Measurements from ENCODE around the gene HSPA4L.

HSPA4L gene

DNA sequence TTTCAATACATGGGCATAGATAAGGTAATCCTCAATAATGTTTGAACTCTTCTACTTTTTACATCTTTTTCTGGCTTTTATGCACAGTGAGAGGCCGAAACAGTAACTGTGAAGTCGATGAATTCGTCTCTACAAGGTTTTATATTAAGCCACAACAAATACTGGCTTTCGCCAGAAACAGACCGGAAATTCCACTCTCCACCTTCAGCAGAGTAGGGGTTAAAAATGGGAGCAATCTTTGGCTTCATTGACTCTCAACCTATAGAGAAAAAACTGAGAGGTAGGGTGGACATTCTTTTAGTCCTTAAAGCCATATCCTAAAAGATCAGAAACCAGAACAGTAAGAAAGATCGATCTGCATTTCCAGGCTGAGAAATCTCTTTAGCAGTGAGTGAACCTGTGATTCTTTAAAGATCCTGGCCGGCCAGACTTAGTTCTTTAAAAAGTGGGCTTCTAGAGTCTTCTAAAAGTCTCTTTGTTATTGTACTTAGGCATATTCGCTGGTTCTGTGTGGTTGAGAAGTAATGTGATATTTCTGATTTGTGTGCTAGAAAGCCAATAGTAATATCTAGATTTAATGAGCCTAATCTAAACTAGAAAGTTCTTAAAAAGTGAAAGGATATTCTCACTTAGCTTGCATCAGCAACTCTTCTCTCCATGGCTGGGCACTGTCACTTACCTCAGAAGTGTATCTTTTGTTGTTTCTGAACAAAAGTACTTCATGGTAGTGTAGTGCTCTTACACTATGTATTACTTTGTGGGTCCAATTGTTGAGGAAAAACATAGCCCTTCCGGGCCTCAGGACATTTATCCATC, 2.0 kb downstream of the HSPA4L start:
- no peak for DNase-seq

DNA sequence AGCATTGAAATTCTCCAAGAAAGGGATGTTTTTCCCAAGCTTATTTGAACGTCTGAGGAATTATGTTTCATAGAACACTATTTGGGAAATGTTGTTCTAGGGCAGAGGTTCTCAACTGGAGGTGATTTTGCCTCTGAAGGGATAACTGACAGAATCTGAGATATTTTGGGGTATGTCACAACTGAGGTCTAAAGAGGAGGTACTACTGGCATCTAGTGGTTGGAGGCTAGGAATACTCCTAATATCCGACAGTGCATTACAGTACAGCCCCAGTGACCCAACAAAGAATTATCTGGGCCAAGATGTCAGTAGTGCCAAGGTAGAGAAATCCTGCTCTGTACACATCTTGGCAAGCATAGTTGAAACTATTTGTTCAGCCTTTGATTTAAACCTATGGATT, 6.4 kb downstream of the HSPA4L start:
- DNase-seq: no peak

- no peak for DNase-seq
These were observed 9.3 kb downstream of the HSPA4L start for GRCh38 chr4:127791391-127791790.

DNA sequence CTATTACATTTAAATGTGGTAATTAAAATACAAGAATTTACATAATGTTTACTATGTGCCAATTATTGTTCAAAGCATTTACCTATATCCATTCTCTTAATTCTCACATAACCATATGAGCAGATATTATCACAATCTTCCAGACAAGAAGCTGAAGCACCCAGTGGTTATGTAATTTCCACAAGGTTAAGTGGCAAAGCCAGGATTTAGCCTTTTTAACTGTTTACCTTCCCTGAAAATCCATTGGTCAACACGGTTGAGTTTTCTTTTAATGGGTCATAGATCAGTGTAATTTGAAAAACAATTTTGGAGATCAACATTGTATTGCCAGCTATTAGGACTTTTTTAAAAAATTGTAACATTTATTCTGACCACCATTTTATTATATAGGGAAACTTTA, 11.4 kb downstream of the HSPA4L start:
- DNase-seq: no peak

GRCh38 chr4:127799711-127800110, 17.6 kb downstream of the HSPA4L start:
- DNase-seq: no peak

DNA sequence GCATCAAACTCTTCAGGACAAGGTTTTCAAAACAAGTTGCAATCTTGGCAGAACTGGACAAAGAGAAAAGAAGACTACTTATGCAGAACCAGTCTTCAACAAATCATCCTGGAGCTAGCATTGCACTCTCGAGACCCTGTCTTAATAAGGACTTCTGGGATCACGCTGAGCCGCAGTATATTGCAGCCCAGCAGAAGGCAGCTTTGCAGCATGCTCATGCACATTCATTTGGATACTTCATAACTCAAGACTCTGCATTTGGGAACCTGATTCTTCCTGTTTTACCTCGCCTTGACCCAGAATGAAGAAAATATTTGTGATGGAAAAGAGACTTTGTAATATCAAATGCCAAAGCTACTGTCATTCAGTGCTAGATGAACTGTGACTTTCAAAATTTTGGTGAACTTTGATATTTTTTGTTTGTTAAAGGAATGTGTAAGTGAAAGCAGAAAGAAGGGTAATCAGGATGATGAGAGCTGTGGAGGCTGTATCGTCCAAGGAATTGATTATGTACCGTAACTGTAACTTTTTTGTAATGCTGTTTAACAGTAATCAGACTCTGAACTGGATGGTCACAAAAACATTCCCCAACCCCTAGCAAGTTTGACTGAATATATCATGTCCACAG, 27.2 kb downstream of the HSPA4L start:
- no peak for DNase-seq

GRCh38 chr4:127810551-127810950, 28.4 kb downstream of the HSPA4L start:
- no peak for DNase-seq

DNA sequence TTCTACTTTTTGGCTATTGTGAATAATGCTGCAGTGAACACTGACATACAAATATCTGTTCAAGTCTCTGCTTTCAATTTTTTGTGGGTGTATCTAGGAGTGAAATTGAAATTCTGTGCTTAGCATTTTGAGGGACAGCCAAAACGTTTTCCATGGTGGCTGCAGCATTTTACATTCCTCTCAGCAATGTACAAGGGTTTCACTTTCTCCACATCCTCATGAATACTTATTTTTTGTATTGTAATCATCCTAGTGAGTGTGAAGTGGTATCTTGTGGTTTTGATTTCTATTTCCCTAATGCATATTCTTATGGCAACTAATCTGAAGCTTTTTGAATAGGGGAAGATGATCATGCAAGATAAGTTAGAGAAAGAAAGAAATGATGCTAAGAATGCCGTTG, 40.3 kb downstream of the HSPA4L start:
- DNase-seq: no peak

DNA sequence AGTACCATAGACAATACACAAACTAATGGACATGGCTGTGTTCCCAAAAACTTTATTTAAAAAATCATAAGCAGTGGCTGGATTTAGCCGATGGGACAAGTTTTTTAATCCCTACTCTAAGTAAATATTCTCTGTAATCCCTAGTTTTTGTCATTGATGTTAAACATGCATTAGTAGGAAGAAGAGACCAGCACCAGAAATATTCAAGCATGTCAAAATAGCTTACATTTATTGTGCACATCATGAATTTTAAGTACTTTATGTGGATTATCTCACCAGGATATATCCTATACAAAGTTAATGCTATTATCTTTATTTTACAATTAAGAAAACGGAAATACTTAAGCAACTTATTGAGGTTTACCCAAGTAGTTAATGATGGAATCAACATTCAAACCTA, 46.0 kb downstream of the HSPA4L start:
- DNase-seq: no peak

DNA sequence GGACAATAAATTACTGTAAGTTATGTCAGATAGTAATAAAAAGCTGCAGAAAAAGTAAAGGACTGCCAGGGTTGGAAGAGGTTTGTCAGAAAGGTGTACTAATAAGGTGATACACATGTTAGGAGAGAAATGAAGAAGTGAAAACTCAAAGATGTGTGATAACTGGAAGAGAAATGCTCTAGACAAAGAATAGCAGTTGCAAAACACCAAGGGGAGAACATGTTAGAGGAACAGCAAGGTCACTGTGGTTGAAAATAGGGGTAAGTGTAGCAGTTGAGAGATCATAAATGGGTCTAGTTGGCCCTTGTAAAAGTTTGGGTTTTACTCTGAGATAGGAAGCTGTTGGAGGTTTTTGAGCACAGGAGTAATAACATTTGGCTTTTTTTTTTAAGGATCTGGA, 46.9 kb downstream of the HSPA4L start:
- DNase-seq: no peak

- no peak for DNase-seq
These were observed 50.5 kb downstream of the HSPA4L start for GRCh38 chr4:127832585-127832984.

DNA sequence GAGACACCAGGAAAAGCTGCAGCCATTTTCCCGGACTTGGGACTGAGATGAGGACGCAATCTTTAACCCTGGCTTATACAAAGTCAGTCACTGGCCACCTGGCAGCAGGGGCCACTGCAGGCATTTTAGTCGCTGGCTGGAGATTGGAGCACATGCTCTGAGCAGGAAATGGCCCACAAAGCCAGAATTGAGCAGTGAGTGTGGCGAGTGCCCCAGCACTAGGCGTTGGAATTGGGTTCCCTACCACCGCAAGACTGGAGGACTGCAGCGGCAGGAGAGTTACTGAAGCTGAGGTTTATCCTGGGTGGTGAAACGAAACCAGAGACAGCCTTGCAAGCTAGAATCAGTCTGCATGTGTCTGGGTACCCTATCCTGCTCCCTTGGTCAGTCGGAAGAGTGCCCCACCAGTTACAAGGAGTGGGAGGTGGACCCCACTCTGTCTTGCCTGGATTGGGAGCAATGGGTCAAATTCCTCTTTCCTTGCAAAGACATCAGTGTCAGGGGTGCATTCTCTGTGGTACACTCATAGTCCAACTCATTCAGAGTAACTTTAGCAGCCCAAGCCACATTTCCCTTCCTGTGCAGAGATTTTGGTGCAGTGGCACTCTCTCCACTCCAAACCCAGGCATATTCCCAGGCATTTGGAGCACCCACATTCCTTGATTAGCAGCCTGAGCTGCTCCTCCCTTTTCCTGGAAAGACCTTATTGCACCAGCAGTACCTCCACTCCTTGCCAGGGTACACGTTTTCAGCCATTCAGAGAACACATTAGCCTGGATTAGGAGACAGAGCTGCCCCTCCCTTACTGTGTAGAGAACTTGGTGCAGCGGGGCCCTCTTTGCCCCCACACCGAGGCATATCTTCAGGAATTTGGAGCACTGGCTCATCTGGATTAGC, 61.8 kb downstream of the HSPA4L start:
- DNase-seq: no peak

DNA sequence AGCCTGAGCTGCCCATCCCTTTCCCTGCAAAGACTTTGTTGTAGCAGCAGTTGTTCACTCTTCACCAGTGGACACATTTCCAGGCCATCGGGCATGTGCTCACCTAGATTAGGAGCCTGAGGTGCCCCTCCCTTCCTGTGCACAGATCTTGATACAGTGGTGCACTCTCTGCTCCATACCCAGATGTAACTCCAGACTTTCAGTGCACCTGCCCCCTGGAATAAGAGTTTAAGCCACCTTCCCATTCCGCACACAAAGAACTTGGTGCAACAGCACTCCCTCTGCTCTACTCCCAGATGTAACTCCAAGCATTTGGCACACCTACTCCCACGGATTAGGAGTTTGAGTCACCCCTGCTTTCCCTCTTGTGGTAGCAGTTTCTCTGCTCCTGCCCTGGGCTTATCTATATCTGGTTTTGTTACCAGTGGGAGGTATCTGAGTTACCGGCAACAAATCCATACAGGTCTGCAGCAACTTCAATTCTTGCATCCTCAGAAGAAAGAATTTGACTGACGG, 62.5 kb downstream of the HSPA4L start:
- DNase-seq: no peak

GRCh38 chr4:127846061-127846460, 63.9 kb downstream of the HSPA4L start:
- no peak for DNase-seq

DNA sequence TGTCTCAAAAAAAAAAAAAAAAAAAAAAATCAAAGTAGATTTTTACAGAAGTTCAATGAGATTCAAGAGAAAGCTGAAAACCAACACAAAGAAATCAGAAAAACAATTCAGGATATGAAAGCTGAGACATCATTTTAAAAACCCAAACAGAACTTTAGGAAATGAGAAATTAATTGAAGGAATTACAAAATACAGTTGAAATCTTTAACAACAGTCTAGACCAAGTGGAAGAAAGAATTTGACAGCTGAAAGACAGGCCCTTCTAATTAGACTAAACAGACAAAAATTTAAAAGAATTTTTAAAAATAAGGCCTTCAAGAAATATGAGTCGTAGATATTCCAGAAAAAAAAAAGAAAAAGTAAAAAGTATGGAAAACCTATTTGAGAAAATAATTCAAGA, 64.6 kb downstream of the HSPA4L start:
- DNase-seq: no peak

DNA sequence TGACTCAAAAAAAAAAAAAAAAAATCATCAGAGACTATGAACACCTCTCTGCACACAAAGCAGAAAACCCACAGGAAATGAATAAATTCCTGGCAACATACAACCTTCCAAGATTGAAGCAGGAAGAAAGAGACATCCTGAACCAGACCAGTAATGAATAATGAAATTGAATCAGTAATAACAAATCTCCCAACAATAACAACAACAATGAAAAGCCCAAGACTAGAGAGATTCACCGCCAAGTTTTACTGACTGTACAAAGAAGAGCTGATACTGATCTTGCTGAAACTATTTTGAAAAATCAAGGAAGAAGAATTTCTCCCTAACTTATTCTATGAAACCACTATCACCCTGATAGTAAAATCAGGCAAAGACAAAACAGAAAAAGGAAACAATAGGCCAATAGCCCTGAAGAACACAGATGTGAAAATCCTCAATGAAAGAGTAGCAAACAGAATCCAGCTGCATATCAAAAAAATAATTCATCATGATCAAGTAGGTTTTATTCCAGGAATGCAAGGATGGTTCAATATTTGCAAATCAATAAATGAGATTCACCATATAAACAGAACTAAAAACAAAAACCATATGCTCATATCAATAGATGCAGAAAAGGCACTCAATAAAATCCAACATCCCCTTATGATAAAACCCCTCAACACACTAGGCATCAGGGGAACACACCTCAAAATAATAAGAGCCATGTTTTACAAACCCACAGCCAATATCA, 67.5 kb downstream of the HSPA4L start:
- DNase-seq: no peak

GRCh38 chr4:127852661-127853060, 70.5 kb downstream of the HSPA4L start:
- DNase-seq: no peak

DNA sequence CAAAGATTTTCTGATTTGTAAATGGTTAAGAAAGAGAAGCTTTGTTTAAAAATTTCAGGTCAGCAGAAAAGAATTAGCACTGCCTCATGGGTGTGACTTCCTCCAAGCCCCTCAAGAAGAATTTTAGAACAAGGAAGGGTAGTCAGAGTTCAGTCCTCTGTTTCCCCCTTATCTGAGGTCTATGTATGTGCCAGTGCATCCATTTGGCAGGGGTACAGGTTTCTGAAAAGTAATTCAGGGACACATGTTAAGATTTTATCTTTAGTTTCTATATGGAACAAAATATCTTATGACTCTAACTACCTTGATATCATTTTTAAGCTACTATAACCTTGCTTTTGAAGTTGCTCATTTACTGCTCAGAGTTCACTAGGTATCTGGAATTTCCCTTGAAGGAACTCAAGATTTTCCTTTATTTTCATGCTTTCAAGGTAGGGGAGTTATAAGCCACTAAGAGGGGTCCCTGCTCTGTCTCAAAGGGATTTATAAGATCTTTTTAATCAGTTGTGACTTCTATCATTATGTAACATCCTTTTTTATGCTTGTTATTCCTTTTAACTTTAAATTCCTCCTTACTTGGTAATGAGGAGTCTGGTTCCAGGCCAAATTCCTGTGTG, 74.2 kb downstream of the HSPA4L start:
- no peak for DNase-seq

GRCh38 chr4:127856813-127857447, 74.8 kb downstream of the HSPA4L start:
- DNase-seq: no peak

GRCh38 chr4:127857641-127858040, 75.5 kb downstream of the HSPA4L start:
- DNase-seq: no peak

GRCh38 chr4:127868196-127868595, 86.1 kb downstream of the HSPA4L start:
- DNase-seq: no peak

DNA sequence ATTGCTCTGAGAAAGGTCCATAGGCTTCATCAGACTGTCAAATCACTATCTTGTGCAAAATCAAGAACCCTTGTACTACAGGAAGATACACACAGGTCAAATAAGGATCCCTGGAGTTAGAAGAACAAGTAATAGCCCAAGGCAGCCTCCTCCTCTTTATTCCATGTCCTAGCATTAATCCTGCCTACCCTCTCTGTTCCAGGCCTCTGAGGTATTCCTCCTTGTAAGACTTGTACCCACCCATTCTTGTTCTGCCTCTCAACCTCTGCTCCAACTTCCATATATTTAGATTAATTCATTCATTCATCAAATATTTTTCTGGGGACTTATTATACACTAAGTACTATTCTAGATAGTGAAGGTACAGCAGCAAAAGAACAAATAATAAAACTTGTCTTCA, 88.2 kb downstream of the HSPA4L start:
- DNase-seq: no peak

Measured in GDM1 (cell line).